HG03520 (cell line): Measurements from ENCODE around the gene F5.
"Not testable (repeated sequence)": the region's sequence is repeated elsewhere in the genome, so short reads cannot be mapped to it uniquely, and the experiment has no call there.

Experiments
- ATAC-seq: cut with Tn5 transposase; IDR thresholded peaks from one replicate; pipeline ENCODE4 v1.9.1; 2021; ENCODE audit warnings: mild to moderate bottlenecking, moderate library complexity; ENCODE audit not compliant: unreplicated experiment

The F5 gene

DNA sequence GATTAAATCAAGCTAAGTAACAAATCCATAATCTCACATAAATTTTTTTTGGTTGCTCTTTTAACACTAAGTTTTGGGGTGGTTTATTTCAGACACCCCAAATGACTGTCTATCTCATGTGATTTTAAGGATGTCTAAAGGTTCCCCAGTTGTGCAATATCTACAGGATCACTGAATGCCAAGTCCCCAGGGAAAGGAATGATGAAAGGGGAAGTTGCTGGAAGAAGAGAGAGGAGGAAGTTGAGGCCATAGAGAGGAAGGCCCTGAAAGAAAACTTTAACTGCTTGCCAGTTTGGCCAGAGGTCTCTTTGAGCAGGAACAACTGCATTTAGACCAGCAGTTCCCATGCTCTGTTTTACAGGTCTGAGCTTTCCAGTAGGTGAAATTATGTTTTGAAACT, 73.1 kb downstream of the F5 start:
- ATAC-seq, result no peak

DNA sequence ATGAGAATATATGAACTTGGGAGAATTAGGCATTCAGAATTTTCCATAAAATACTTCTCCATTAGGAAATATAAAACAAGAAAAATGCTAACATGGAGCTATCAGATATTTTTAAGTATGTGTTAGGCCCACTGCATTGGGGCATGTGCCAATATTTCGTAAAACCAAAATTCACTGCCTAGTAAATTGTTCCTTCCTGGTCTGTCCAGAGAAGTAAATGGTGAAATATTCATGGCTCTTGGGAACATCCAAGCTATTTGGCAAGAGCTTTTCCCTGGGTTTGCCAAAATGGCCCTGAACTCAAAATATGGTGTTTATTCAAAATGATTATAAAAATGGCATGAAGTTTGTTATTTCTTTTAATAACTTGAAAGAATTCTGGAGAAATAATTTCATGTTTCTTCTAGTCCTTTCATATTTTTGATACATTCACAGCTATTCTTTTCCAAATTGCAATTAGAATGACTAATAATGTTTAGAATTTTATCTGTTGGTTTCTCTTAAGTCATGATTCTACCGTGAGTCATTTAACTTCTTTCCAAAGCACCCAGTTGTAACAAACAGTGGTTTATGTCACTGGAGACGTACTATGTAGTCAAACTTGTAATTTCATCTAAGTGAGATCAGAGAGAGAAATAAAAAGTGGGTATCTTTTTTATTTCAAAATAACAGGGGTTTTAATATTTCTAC, 74.8 kb downstream of the F5 start:
- ATAC-seq, result no peak

DNA sequence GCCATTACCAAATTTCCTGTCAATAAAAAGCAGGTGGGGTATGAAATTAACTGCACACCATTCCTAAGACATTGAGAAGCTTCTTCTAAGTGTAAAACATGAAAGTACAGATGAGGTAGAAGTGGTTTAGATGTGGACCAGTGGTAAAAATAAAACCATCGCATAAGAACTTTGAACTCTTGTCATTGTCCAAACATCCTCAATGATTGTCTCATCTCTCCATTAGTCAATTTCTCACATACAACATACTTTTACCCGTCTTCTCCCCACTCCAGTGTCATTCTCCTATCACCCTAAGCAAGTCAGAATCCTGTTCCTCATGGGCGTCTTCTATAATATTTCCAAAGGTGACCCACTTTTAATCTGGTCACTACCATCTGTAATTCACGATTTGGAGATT, 76.2 kb downstream of the F5 start:
- ATAC-seq, result no peak

DNA sequence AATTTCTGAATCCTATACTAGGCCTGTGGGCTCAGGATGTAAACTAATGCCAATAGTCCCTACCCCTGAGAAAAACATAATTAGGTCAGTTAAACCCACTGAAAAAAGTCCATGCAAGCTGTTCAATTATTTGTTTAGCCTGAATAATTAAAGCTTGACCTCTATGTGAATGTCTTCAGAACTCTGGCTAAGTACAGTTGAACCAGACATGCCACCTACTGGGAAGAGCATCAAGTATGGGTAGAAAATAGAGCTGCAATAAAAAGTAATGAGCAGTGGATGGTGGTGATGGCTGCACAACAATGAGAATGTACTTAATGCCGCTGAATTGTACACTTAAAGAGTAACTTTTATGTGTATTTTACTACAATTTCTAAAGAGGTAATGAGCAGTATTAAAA, 76.9 kb downstream of the F5 start:
- ATAC-seq, result no peak

DNA sequence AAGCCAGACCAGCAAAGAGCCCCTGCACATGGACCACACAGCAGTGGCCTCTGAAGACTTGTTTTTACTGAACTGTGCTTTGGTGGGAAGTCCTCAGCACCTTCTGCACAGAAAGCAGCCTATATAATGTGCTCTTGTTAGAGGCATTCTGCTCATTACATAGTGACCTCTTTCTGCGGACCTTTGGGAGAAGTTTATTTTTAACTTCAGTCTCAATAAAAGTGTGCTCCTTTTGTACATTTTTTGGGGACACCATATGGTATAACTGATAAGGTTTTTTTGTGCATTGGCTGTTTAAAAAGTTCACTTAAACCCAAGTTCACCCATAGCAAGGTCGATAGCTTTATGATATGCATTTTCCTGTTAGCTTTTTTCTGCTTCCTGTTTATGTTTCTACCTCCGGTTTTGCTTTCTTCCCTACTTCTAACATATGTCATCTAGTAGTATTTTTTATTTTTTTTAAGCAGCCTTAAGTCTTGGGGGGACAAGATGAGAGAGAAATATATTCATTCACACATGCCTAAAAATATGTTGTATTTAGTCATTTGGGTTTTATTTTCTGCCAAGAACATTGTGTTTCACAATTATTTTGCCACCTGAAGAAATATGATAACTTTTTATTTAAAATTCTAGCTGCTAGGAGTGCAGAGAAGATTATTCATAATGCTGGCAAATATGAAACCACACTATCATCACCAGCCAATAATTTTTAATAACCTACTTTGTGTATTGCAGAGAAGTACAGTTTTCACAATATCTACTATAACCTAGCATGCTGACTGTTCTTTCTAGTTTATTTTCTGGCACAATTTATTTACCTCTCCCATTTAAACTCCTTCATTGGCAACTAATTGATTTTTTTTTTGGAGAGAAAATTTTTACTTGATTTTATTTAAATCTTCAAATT, 77.6 kb downstream of the F5 start:
- ATAC-seq, result no peak

DNA sequence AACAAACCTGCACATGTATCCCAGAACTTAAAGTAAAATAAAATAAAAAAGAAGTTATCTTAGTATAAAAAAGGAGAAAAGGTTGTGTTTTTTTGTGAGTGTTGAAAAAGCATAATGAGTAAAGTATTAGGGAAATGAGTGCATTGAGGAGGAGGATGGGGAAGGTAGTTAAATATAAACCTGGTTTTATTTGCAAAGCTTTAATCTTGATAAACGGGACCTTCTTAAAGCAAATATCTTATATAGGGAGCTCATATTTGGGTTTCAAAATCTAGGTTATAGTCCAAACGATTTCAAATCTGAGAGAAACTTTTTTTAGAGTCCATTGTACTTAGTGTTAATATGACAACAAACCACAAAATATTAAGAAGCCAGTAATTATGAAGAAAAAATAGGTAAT, 78.9 kb downstream of the F5 start:
- no peak for ATAC-seq

DNA sequence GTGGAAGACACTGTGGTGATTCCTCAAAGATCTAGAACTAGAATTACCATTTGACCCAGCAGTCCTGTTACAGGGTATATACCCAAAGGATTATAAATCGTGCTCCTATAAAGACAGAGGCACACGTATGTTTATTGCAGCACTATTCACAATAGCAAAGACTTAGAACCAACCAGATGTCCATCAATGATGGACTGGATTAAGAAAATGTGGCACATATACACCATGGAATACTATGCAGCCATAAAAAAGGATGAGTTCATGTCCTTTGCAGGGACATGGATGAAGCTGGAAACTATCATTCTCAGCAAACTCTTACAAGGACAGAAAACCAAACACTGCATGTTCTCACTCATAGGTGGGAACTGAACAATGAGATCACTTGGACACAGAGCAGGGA, 82.7 kb downstream of the F5 start:
- ATAC-seq, result not testable (repeated sequence)

DNA sequence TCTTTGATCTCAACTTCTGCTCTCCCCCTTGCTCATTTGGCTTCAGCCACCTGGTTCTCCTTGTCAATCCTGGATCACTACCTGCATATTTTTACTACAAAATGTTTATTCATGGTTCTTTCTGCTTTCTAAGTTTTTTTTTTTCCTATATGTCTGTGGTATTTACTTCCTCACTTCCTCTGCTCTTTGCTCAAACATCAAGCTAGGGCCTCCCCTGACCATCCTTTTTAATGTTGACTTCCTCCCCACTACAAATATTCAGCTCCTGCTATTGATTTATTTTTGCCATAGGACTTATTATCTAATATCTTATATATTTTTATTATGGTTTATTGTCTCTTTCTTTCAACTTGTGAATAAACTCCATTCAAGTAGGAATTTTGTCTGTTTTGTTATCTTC, 86.5 kb downstream of the F5 start:
- no peak for ATAC-seq

DNA sequence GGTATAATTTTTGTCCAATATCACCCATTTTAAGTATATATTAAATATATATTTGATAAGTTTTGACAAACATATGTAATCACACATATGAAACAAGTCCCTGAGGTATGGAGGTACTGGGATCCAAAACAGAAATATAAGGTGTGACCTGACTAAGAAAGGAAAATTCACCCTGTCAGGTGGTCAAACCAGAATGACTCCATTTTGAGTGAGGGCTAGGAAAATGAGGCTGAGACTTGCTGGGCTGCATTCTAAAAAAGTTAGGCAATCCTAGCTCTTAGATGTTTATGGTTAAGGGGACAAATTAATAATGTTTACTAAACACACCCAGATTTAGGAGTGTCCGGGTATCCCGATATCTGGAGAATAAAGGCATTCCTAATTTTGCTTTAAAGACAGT, 89.0 kb downstream of the F5 start:
- ATAC-seq, result no peak

DNA sequence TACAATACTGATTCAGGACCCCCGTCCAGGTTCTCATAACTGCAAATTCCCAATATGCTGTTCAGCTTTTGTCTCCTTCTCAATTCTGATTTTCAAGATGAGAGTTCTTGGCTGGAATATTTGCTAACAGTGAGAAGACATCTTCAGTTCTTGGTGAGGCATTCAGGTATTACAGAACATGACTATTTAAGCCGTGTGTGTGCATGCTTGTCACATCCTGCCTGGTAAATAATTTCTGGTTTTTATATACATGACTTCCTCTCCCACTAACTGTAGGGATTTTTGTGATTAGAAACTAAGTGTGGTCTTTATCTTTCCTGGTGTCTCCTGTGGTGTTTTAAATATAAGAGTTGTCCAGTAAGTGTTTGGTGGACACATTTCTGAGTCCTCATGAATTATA, 90.4 kb downstream of the F5 start:
- ATAC-seq, result no peak

DNA sequence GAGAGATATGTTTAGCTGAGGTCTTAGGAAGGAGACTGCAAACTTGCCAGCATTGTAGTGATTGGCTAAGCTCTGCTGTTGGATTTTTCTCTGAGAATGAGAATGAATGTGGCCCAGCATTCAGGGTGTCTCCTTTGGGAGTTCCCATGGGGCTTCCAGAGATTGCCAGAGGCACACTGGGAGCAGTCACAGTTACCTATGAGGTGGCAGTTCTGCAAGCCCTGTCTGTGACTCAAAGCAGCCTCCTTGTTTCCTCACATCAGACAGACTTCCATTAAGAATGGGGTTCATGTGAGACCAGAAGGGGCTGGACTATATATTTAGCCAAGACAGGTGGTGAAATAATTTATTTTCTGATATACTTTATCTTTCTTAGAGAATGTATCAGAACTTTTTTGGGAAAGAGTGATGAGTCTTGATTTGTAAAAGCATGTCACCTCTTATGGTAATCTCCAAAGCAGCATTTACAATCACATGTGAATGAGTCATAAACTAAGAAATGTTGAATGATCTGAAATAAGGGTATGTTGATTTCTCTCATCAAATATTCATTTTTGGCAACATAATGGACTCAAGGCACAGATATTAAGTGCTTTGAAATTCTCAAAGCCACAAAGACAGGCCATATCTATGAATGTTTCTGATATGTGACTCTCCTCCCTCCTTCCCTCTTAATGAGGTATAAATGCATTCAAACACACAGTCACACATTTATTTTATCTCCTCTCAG, 91.1 kb downstream of the F5 start:
- no peak for ATAC-seq

DNA sequence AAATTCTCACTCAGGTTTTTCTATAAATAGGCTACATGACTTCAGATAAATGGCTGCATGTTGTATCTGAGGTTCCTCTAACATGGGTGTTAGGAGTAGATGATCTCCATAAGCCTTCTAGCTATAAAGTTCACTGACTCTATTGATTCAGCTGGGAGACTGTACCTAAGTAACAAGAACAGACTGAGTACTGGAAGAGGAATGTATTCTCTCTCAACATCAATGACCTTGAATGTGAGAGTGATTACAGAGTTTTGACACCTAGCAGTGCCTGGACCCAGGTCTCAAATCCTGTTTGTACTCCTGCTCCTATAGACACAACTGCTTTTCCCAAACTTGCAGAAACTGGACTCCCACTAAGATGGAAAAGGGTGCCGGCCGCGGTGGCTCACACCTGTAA, 91.9 kb downstream of the F5 start:
- no peak for ATAC-seq

DNA sequence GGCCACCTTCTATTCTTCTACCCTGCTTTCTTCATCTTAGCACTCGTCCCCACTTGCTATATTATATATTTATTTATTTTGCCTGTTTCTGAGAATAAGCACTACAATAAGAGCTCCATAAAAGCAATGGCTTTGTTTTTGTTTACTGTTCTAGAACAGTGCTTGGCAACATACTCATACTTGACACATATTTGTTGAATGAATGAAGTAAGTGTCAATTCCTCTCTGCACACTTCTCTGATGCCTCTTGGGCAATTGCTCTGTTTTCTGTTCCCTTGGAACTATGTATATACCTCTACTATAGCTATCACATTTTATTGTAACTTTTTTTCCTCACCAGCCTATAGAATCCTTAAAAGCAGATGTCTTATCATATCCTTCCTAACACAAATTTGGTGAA, 93.0 kb downstream of the F5 start:
- ATAC-seq, result no peak

DNA sequence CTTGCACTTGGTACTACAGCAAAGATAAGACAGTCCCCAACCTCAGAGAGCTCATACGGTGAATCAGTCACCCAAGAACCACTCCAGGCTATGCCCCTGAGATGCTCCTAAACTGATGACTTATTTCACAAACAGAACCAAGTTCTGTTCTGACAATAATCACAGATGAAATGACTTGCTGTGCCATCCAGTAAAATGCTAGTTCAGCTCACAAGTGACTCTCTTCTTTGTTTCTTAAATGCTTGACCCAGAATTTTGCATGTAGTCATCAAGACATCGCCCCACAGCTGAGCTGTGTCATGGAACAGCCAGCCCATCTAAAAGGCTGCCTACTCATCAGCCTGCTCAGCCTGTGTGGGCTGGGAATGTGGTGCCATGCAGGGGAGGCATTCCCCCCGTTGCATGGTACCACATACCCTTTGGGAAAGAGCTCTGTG, 94.4 kb downstream of the F5 start:
- peak; percentile 72 for ATAC-seq

DNA sequence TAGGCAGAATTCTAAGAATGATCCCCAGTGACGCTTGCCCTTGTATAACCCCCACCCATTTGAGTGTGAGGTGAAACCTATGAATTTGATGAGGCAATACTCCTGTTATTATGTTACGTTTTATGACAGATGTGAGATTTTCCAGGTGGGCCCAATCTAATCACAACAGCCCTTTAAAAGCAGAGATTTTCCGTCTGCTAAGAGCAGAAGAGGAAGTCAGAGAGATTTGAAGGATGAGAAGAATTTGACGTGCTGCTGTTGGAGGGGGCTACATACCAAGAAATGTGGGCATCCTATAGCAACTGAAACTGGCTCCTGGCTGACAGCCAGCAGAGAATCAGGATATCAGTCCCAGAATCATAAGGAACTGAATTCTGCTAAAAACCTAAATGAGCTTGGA, 98.1 kb downstream of the F5 start:
- ATAC-seq, result no peak

DNA sequence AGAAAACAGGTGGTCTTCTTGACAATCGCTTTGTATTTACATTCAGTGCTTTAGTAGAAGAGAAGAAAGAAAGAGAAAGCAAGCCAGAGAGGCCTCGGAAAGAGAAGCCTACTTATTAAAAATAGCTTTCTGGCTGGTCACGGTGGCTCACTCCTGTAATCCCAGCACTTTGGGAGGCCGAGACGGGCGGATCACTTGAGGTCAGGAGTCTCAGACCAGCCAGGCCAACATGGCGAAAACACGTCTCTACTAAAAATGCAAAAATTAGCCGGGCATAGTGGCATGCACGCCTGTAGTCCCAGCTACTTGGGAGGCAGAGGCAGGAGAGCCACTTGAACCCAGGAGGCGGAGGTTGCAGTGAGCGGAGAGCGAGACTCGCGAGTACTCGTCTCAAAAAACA, 98.7 kb downstream of the F5 start:
- ATAC-seq, result no peak

DNA sequence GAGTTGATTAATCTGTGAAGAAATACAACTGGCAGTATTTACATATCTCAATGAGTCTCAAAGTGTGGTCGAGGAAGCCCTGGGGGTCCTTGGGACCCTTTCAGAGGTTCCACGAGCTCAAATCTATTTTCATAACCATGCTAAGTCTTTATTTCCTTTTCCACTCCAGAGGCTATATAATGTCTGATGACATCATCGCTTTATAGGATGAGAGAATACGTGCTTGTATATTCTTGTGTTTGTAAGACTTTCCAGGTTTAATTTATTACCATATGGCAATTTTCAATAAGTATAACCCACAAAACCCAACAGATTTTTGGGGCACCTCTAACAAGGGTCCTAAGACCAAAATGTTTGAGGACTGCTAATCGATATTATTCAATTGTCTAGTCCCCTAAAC, 99.1 kb downstream of the F5 start:
- no peak for ATAC-seq

DNA sequence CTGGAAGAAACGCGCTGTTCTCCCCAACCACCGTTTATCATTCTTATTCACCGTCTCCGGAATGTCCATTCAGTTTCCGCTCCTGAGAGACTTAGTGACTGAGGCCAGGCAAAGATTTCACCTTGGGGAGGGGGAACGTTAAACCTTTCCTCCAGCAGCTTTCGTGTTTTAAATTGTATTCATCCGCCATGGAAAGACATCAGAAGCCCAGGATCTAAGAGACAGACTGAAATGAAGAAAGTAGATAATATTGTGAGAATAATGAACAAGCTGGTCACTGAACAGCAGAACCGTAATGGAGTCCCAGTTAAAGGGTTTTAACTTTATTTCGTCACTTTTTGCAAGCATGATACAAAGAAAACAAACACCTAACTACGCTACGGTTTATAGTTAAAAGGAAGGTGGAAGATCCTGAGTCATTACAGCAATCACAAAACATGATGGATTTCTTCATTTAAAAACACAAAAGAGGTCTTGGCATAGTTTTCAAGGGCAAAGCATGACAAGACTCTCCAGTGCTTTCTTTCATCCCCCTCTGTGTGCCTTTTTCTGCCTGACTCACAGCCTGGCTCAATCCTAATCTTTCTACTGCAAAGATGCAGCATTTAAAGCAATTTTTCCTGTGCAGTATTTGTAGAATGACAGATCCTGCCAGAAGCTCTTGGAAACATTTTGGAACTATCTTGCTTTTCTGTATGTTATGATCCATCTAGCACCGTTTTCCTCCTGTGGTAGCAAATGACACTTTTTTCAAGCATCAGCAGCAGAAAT, 99.8 kb downstream of the F5 start:
- ATAC-seq, result no peak

DNA sequence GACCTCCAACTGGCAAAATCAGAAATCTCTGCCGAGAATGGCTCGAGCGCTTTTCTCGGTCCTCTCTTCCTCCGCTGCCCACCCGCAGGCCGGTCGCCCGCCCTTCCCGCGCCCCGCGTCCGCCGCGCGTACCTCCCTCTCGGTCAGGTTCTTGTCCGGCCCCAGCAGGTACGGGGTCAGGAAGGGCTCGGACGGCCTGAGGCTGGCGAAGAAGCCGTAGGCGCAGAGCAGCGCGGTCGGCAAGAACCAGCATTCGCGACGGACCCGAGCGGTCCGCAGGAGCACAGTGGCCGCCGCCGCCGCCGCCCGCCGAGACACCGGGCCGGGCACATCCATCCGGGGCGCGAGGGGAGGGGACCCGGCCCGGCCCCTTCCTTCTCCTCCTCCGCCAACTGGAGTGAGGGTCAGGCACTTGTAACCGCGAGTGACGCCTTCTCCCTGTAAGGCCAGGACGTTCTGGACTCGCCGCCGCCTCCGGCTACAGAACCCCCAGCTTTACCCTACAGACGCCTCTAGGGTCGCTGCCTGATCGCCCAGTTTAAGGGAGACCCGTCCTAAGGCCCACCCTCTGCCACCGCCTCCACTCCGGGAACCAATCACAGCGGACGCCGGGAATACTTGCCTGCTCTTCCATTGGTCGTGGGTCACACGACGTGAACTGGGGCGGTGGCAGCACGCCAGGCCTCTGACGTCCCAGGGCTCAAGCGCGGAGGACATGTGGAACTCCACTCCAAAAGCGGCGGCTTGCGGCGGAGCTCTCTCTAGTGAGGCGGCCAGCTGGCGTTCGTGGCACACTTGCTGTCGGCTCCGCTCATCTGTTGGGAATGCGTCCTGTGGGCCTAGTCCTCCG, 100.6 kb downstream of the F5 start, which contains the start of gene SLC19A2:
Gene SLC19A2, minus strand, starts transcription at position 514 of the 850 bp plus-strand sequence. Its CDS starts 178 bp downstream, at position 336.
- peak; percentile 99 for ATAC-seq
